Brain microvascular endothelial cell (primary cell): ENCODE results near the gene CDC42SE1.

Experiments
- DNase-seq: peaks from one replicate; pipeline ENCODE4 v3.0.0-alpha.2; 2020
- H3K27ac ChIP-seq: fragments of 250-450 bp; sonication (Bioruptor Pico); 2 replicates; pipeline ENCODE4 v1.5.1; 2020; ENCODE audit warnings: mild to moderate bottlenecking, moderate library complexity
- H3K27me3 ChIP-seq: fragments of 250-450 bp; sonication (Bioruptor Pico); replicated peaks from 2 replicates; pipeline ENCODE4 v1.5.1; 2020; ENCODE audit warnings: mild to moderate bottlenecking
- H3K36me3 ChIP-seq: fragments of 250-450 bp; sonication (Bioruptor Pico); replicated peaks from 2 replicates; pipeline ENCODE4 v1.5.1; 2020; ENCODE audit warnings: mild to moderate bottlenecking
- H3K4me3 ChIP-seq: 2 replicates; pipeline ENCODE4 v1.5.1; 2011; ENCODE audit warnings: low read depth, mild to moderate bottlenecking, control low read depth, low read length, moderate library complexity
- in situ Hi-C: cut with HindIII; loops from 2 replicates; pipeline ENCODE4 v1.10.0; 2017; ENCODE audit warnings: low sequenced_read_pairs, low pct_ligation_motif_present
- TF ChIP-seq, protein P1 (sequence below): IDR thresholded peaks from 2 replicates; pipeline ENCODE4 v1.5.1; 2011; ENCODE audit warnings: low read depth, mild to moderate bottlenecking, moderate library complexity, low read length, control low read depth, inconsistent platforms; ENCODE audit errors: missing control alignments

The CDC42SE1 gene

DNA sequence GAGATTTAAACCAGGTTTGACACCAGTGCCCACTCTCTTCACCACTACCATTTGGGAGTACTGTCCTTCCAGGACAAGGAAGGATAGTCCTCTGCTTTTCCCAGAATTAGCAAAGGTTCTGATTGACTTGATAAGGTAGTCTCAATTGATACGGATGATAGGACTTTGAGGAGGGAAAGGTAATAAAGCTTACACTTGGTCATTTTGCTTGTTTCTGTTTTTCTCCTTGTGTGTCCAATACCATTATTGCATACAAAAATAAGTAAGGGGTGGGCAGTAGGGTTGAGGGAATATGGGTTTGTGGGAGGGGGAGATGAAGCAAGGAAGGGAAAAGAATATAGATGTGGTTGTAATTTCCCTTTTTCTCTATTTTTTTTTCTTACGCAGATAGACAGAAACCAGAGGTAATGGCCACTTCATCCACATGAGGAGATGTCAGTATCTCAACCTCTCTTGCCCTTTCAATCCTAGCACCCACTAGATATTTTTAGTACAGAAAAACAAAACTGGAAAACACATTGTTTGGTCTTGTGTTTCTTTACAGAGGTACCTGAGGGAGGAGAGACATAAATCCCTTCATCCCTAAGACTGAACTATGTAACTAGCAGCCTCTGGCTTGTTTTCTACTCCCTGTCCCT, 9.3 kb downstream of the CDC42SE1 start:
- peaks cover 45% of the 10 kb centered on the region for H3K36me3 ChIP-seq
- TF ChIP-seq, protein P1, sequence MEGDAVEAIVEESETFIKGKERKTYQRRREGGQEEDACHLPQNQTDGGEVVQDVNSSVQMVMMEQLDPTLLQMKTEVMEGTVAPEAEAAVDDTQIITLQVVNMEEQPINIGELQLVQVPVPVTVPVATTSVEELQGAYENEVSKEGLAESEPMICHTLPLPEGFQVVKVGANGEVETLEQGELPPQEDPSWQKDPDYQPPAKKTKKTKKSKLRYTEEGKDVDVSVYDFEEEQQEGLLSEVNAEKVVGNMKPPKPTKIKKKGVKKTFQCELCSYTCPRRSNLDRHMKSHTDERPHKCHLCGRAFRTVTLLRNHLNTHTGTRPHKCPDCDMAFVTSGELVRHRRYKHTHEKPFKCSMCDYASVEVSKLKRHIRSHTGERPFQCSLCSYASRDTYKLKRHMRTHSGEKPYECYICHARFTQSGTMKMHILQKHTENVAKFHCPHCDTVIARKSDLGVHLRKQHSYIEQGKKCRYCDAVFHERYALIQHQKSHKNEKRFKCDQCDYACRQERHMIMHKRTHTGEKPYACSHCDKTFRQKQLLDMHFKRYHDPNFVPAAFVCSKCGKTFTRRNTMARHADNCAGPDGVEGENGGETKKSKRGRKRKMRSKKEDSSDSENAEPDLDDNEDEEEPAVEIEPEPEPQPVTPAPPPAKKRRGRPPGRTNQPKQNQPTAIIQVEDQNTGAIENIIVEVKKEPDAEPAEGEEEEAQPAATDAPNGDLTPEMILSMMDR: no peak
- H3K4me3 ChIP-seq: no peak overlapping the region
- H3K27me3 ChIP-seq: no peaks in the 10 kb centered on the region
- DNase-seq: no peak
- in situ Hi-C loops: no loop called here
- H3K27ac ChIP-seq: no peak overlapping the region

DNA sequence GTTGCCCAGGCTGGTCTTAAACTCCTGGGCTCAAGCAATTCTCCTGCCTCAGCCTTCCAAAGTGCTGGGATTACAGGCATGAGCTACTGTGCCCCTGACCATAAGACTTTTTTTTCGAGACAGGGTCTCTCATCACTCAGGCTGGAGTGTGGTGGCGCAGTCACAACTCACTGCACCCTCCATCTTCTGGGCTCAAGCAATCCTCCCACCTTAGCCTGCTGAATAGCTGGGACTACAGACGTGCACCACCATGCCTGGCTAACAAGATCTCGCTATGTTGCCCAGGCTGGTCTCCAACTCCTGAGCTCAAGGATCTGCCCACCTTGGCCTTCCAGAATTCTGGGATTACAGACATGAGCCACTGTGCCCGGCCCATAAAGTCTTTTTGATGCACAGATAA, 10.0 kb downstream of the CDC42SE1 start:
- in situ Hi-C loops: no loop called here
- TF ChIP-seq, protein P1: no peak
- no peak overlapping the region for H3K4me3 ChIP-seq

DNA sequence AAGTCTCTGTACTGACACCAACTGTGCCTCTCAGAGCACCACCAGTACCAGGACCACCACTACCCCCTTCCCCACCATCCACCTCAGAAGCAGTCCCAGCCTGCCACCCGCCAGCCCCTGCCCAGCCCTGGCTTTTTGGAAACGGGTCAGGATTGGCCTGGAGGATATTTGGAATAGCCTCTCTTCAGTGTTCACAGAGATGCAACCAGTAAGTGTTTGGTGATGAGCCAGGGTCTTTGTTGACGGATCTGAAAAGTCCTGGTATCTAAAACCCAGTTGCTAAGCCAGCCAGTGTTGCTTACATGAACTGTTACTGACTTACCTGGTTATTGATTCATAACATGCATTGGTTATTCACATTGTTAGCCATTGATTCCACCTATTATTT, 10.8 kb downstream of the CDC42SE1 start:
- peaks cover 30% of the 10 kb centered on the region for H3K36me3 ChIP-seq
- H3K27ac ChIP-seq: no peak overlapping the region
- TF ChIP-seq, protein P1: no peak
- DNase-seq: no peak
- no peaks in the 10 kb centered on the region for H3K27me3 ChIP-seq
- in situ Hi-C loops: no loop called here
- peak overlapping the region; percentile 72 for H3K4me3 ChIP-seq

More for the DNA sequence above, 10.0 kb downstream of the CDC42SE1 start:
- peaks cover 38% of the 10 kb centered on the region for H3K36me3 ChIP-seq
- DNase-seq: no peak
- H3K27me3 ChIP-seq: no peaks in the 10 kb centered on the region
- no peak overlapping the region for H3K27ac ChIP-seq

DNA sequence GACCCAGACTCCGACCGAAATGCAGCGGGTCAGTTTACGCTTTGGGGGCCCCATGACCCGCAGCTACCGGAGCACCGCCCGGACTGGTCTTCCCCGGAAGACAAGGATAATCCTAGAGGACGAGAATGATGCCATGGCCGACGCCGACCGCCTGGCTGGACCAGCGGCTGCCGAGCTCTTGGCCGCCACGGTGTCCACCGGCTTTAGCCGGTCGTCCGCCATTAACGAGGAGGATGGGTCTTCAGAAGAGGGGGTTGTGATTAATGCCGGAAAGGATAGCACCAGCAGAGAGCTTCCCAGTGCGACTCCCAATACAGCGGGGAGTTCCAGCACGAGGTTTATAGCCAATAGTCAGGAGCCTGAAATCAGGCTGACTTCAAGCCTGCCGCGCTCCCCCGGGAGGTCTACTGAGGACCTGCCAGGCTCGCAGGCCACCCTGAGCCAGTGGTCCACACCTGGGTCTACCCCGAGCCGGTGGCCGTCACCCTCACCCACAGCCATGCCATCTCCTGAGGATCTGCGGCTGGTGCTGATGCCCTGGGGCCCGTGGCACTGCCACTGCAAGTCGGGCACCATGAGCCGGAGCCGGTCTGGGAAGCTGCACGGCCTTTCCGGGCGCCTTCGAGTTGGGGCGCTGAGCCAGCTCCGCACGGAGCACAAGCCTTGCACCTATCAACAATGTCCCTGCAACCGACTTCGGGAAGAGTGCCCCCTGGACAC, 11.3 kb downstream of the CDC42SE1 start:
- DNase-seq: peak; percentile 70
- Histone ChIP-seq H3K36me3 (peaks cover 24% of the 10 kb centered on the region), H3K27ac (peak overlapping the region; percentile 46), H3K27me3 (no peaks in the 10 kb centered on the region), H3K4me3 (peak overlapping the region; percentile 72)
- in situ Hi-C loops: no loop called here
- TF ChIP-seq, protein P1: peak; percentile 75

DNA sequence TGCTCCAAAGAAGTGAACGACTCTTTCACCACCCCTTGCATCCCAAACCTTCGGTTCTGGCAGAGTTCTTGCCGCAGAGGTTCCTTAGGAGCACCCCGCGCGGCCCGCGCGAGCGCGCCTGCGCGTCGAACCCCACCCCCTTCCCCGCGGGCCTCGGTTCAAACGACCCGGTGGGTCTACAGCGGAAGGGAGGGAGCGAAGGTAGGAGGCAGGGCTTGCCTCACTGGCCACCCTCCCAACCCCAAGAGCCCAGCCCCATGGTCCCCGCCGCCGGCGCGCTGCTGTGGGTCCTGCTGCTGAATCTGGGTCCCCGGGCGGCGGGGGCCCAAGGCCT, 11.9 kb downstream of the CDC42SE1 start, which contains the start of gene C1orf56:
Gene C1orf56 (plus strand): TSS at position 161 of the 334 bp plus-strand sequence. CDS start 97 bp downstream, at position 258.
- Histone ChIP-seq H3K4me3 (peak within 1 kb of the TSS; percentile 72), H3K27ac (peak within 1 kb of the TSS; percentile 46), H3K27me3 (no peaks in the 10 kb centered on the region), H3K36me3 (peaks cover 19% of the 10 kb centered on the region)
- DNase-seq: no peak
- TF ChIP-seq, protein P1: no peak
- in situ Hi-C loops: no loop called here
